Ascending aorta (tissue), 2 donors: ENCODE results near the gene SEC24B. TPM values are rescaled to one million over a fixed set of nuclear protein-coding genes. Genes with fewer than 3 reads are reported as not detected.

Source experiments
- DNase-seq, 2 donors: peaks; one replicate each; pipeline ENCODE4 v3.0.0-alpha.2; 2019; ENCODE audit warnings: low spot score in 2 of 2
- H3K27ac ChIP-seq, 2 donors: fragments of 200-600 bp; sonication (generic); one replicate each; pipeline ENCODE4 v1.5.1; 2016 to 2017; ENCODE audit warnings: mild to moderate bottlenecking in 1 of 2
- H3K27me3 ChIP-seq: fragments of 200-600 bp; sonication (generic); one replicate; pipeline ENCODE4 v1.5.1; 2017
- H3K36me3 ChIP-seq, 2 donors: fragments of 200-600 bp; sonication (generic); one replicate each; pipeline ENCODE4 v1.5.1; 2016
- H3K4me1 ChIP-seq, 2 donors: fragments of 200-600 bp; sonication (generic); one replicate each; pipeline ENCODE4 v1.5.1; 2016 to 2017; ENCODE audit warnings: mild to moderate bottlenecking in 1 of 2
- H3K4me3 ChIP-seq, 2 donors: fragments of 200-600 bp; sonication (generic); one replicate each; pipeline ENCODE4 v1.5.1; 2016 to 2017; ENCODE audit warnings: mild to moderate bottlenecking in 1 of 2
- H3K9me3 ChIP-seq, 2 donors: fragments of 200-600 bp; sonication (generic); one replicate each; pipeline ENCODE4 v1.5.1; 2016
- CTCF ChIP-seq, 3 experiments: fragments of 200-600 bp in 2 of 3; fragments of 450-650 bp in 1 of 3; sonication (generic) in 2 of 3; IDR thresholded peaks; one replicate each; pipeline ENCODE4 v1.5.1; 2016 to 2019; ENCODE audit warnings: antibody characterized with exemption in 3 of 3, mild to moderate bottlenecking in 1 of 3, moderate library complexity in 1 of 3
- intact Hi-C: fragments of 100-400 bp; cut with DNase I; formaldehyde crosslinking; loops from one replicate; pipeline ENCODE4 v1.15.1; 2023
- total RNA-seq: library from RNA; depleted of rRNA; stranded (reverse); fragments of >200 nt; gene quantifications from one replicate; pipeline ENCODE4 v1.1.0, GENCODE V29; 2016

Gene SEC24B
- 20.1 TPM for total RNA-seq

GRCh38 chr4:109433205-109434006 is at the start of gene SEC24B:
Gene SEC24B, plus strand, starts transcription at chr4:109433815. Its CDS starts 55 bp downstream, at chr4:109433870.
- H3K9me3 ChIP-seq = no peaks in the 10 kb centered on the region
- H3K27me3 ChIP-seq = no peaks in the 10 kb centered on the region
- TF ChIP-seq CTCF (IDR thresholded peaks at IDR 0.05) = peak; percentile 34 to 90 (median 58)
- H3K4me3 ChIP-seq = peak within 1 kb of the TSS; percentile 86 to 95
- peak; percentile 64 to 93 for DNase-seq
- H3K27ac ChIP-seq = peak within 1 kb of the TSS; percentile 92 to 96
- H3K4me1 ChIP-seq = peaks cover 3 to 37% of the 10 kb centered on the region in 2 donors
- H3K36me3 ChIP-seq = no peaks in the 10 kb centered on the region
- intact Hi-C loops = loop anchor here (1.0 to 10.0 kb wide), 7 partner anchors 34 to 1429 kb away; partner anchors contain the start of genes CASP6, GAR1, MCUB and PLA2G12A

GRCh38 chr4:109383823-109384222 is 49.8 kb upstream of the SEC24B start:
- no peaks in the 10 kb centered on the region for H3K36me3 ChIP-seq
- TF ChIP-seq CTCF (IDR thresholded peaks at IDR 0.05) = no peak
- intact Hi-C loops = no loop called here
- no peak overlapping the region for H3K27ac ChIP-seq
- H3K4me3 ChIP-seq = no peak overlapping the region
- no peaks in the 10 kb centered on the region for H3K4me1 ChIP-seq
- no peaks in the 10 kb centered on the region for H3K27me3 ChIP-seq
- no peaks in the 10 kb centered on the region for H3K9me3 ChIP-seq
- no peak for DNase-seq

GRCh38 chr4:109385260-109385659 is 48.4 kb upstream of the SEC24B start:
- H3K9me3 ChIP-seq = no peaks in the 10 kb centered on the region
- H3K4me1 ChIP-seq = no peaks in the 10 kb centered on the region
- intact Hi-C loops = no loop called here
- no peak overlapping the region for H3K4me3 ChIP-seq
- H3K27ac ChIP-seq = no peak overlapping the region
- H3K27me3 ChIP-seq = no peaks in the 10 kb centered on the region
- TF ChIP-seq CTCF (IDR thresholded peaks at IDR 0.05) = no peak
- no peak for DNase-seq
- no peaks in the 10 kb centered on the region for H3K36me3 ChIP-seq

GRCh38 chr4:109389369-109390114 is 44.1 kb upstream of the SEC24B start:
- Histone ChIP-seq H3K4me1 (no peaks in the 10 kb centered on the region), H3K9me3 (no peaks in the 10 kb centered on the region), H3K36me3 (no peaks in the 10 kb centered on the region), H3K27me3 (no peaks in the 10 kb centered on the region), H3K27ac (no peak overlapping the region), H3K4me3 (no peak overlapping the region)
- no peak for TF ChIP-seq CTCF (IDR thresholded peaks at IDR 0.05)
- intact Hi-C loops = no loop called here
- no peak for DNase-seq

- no peaks in the 10 kb centered on the region for H3K4me1 ChIP-seq
- DNase-seq = no peak
- no peaks in the 10 kb centered on the region for H3K36me3 ChIP-seq
- no peak overlapping the region for H3K27ac ChIP-seq
- no peaks in the 10 kb centered on the region for H3K9me3 ChIP-seq
- no peaks in the 10 kb centered on the region for H3K27me3 ChIP-seq
- H3K4me3 ChIP-seq = no peak overlapping the region
- TF ChIP-seq CTCF (IDR thresholded peaks at IDR 0.05) = no peak
- intact Hi-C loops = no loop called here
These were observed 43.4 kb upstream of the SEC24B start for GRCh38 chr4:109390115-109390768.
